HEK293 (cell line): Measurements from ENCODE around the gene TGFB2.

Experiments
- CTCF ChIA-PET: fragments of 350-600 bp; formaldehyde crosslinking; extraction: SDS; loops from one replicate; lab custom pipeline; 2021; ENCODE audit warnings: antibody characterized with exemption; lab: Yijun Ruan, JAX
- POLR2A ChIA-PET: fragments of 300-600 bp; formaldehyde crosslinking; extraction: SDS; loops from one replicate; lab custom pipeline; 2020; ENCODE audit warnings: antibody characterized with exemption, inconsistent platforms; lab: Yijun Ruan, JAX
- H3K27ac ChIP-seq: fragments of 200-500 bp; sonication (Bioruptor generic); 2 replicates; pipeline ENCODE4 v1.5.1; 2014; ENCODE audit warnings: low read depth, low read length, control low read depth, inconsistent platforms; ENCODE audit errors: extremely low read depth
- H3K36me3 ChIP-seq, 2 experiments: fragments of 200-500 bp in 1 of 2; sonication (Bioruptor generic) in 1 of 2; 1 replicate in 1 of 2; 2 replicates in 1 of 2; pipeline ENCODE4 v1.5.1; 2014 to 2017; ENCODE audit warnings: inconsistent platforms in 2 of 2, low read length in 2 of 2; ENCODE audit not compliant: control insufficient read depth in 2 of 2, insufficient read depth in 1 of 2
- H3K4me1 ChIP-seq: fragments of 200-500 bp; sonication (Bioruptor generic); 2 replicates; pipeline ENCODE4 v1.5.1; 2014; ENCODE audit warnings: mild to moderate bottlenecking, low read length, inconsistent platforms; ENCODE audit not compliant: control insufficient read depth, insufficient read depth
- H3K4me3 ChIP-seq: 2 replicates; pipeline ENCODE4 v1.5.1; 2011; ENCODE audit warnings: low read depth, mild to moderate bottlenecking, control low read depth, low read length, moderate library complexity
- H3K9me3 ChIP-seq: fragments of 200-500 bp; sonication (Bioruptor generic); 2 replicates; pipeline ENCODE4 v1.5.1; 2014; ENCODE audit warnings: low read depth, low read length, inconsistent platforms; ENCODE audit not compliant: control insufficient read depth, insufficient read depth
- HOXA7 ChIP-seq: sonication (generic); formaldehyde crosslinking; IDR thresholded peaks from 2 replicates; pipeline ENCODE4 v1.8.1; 2022; ENCODE audit warnings: missing genetic modification reagents, borderline replicate concordance
- MEIS1 ChIP-seq: sonication (generic); formaldehyde crosslinking; IDR thresholded peaks from 2 replicates; pipeline ENCODE4 v1.8.1; 2022; ENCODE audit warnings: missing genetic modification reagents, mild to moderate bottlenecking, borderline replicate concordance
- SETDB1 ChIP-seq: IDR thresholded peaks from one replicate; pipeline ENCODE4 v1.6.1; 2017; ENCODE audit warnings: mild to moderate bottlenecking, low read length, moderate library complexity, mixed read lengths; ENCODE audit not compliant: insufficient read length
- SP7 ChIP-seq: fragments of 450-650 bp; formaldehyde crosslinking; IDR thresholded peaks from 2 replicates; pipeline ENCODE4 v1.5.1; 2016; ENCODE audit warnings: missing biosample characterization, missing genetic modification characterization
- TCF7L2 ChIP-seq: IDR thresholded peaks from 2 replicates; pipeline ENCODE4 v1.6.1; 2011; ENCODE audit warnings: low read depth, mild to moderate bottlenecking, inconsistent platforms, low read length, moderate library complexity, borderline replicate concordance
- ZFP37 ChIP-seq: fragments of 450-650 bp; formaldehyde crosslinking; IDR thresholded peaks from 2 replicates; pipeline ENCODE4 v1.5.1; 2016; ENCODE audit warnings: missing biosample characterization, missing genetic modification characterization
- ZNF112 ChIP-seq: fragments of 450-650 bp; formaldehyde crosslinking; IDR thresholded peaks from 2 replicates; pipeline ENCODE4 v1.5.0; 2017; ENCODE audit warnings: missing biosample characterization, missing genetic modification characterization
- ZNF114 ChIP-seq: fragments of 450-650 bp; formaldehyde crosslinking; IDR thresholded peaks from 2 replicates; pipeline ENCODE4 v1.5.0; 2017; ENCODE audit warnings: missing biosample characterization, missing genetic modification characterization
- ZNF121 ChIP-seq: fragments of 450-650 bp; formaldehyde crosslinking; IDR thresholded peaks from 2 replicates; pipeline ENCODE4 v1.5.1; 2016; ENCODE audit warnings: missing biosample characterization, missing genetic modification characterization
- ZNF146 ChIP-seq: fragments of 450-650 bp; formaldehyde crosslinking; IDR thresholded peaks from 2 replicates; pipeline ENCODE4 v1.5.1; 2016; ENCODE audit warnings: missing biosample characterization, missing genetic modification characterization
- ZNF26 ChIP-seq: fragments of 450-650 bp; formaldehyde crosslinking; IDR thresholded peaks from 2 replicates; pipeline ENCODE4 v1.5.1; 2016; ENCODE audit warnings: missing biosample characterization, missing genetic modification characterization
- ZNF37A ChIP-seq: fragments of 450-650 bp; IDR thresholded peaks from 2 replicates; pipeline ENCODE4 v1.5.1; 2018; ENCODE audit warnings: missing biosample characterization, missing genetic modification characterization
- ZNF404 ChIP-seq: fragments of 450-650 bp; formaldehyde crosslinking; IDR thresholded peaks from 2 replicates; pipeline ENCODE4 v1.5.1; 2017; ENCODE audit warnings: missing biosample characterization, missing genetic modification characterization
- ZNF488 ChIP-seq: fragments of 450-650 bp; formaldehyde crosslinking; IDR thresholded peaks from 2 replicates; pipeline ENCODE4 v1.5.1; 2016; ENCODE audit warnings: missing biosample characterization, missing genetic modification characterization
- ZNF529 ChIP-seq: fragments of 450-650 bp; formaldehyde crosslinking; IDR thresholded peaks from 2 replicates; pipeline ENCODE4 v1.5.1; 2017; ENCODE audit warnings: missing genetic modification characterization, missing biosample characterization; ENCODE audit not compliant: insufficient replicate concordance
- ZNF549 ChIP-seq: fragments of 450-650 bp; IDR thresholded peaks from 2 replicates; pipeline ENCODE4 v1.5.1; 2018; ENCODE audit warnings: missing biosample characterization, missing genetic modification characterization, mild to moderate bottlenecking, inconsistent platforms, moderate library complexity
- ZNF670 ChIP-seq: fragments of 450-650 bp; formaldehyde crosslinking; IDR thresholded peaks from 2 replicates; pipeline ENCODE4 v1.5.1; 2016; ENCODE audit warnings: missing biosample characterization, missing genetic modification characterization, low read depth
- ZNF677 ChIP-seq: fragments of 450-650 bp; IDR thresholded peaks from 2 replicates; pipeline ENCODE4 v1.5.0; 2018; ENCODE audit warnings: missing biosample characterization, mild to moderate bottlenecking, missing genetic modification characterization, moderate library complexity
- ZNF785 ChIP-seq: fragments of 450-650 bp; formaldehyde crosslinking; IDR thresholded peaks from 2 replicates; pipeline ENCODE4 v1.5.1; 2016; ENCODE audit warnings: missing biosample characterization, missing genetic modification characterization

TGFB2 gene

DNA sequence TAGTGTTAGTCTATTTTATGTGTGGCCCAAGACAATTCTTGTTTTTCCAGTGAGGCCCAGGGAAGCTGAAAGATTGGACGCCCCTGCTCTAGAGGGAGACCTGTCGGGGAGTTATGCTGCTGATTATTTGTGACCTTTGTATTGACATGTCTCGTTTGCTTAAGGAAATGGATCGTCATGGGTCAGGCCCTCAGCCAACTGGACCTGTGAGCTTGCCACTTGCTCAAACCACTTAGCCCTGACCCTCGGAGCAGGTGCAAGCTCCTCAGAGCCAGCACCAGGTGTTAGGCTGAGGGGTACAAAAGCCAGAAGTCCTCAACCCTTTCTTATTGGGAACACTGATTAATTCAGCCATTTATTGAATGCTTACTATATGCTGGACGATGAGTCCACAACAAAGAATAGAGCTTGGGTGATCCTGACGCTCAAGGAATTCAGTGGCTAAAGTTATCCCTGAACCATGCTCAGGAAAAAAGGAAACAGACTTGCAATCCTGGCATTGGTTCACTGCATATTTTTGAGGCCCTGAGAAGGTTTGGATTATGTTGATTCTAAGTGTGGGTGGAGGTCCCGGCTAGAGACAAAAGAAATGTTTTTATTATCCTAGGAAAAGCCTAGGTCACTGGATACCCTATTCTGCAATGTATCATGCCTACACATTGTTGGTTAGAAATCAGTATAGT lies 19.0 kb downstream of the TGFB2 start:
- Histone ChIP-seq H3K36me3 (no peaks in the 10 kb centered on the region), H3K4me3 (no peak overlapping the region), H3K9me3 (no peaks in the 10 kb centered on the region), H3K27ac (no peak overlapping the region), H3K4me1 (no peaks in the 10 kb centered on the region)
- ChIA-PET CTCF (interaction anchor here (0.6 to 2.1 kb wide), 6 partner anchors 9 to 315 kb away, joined by 3 to 6 read pairs (median 3); no protein-coding TSS in a partner anchor), POLR2A (interaction anchor here (0.6 to 1.0 kb wide), 2 partner anchors 16 to 1690 kb away, joined by 3 to 6 read pairs; no protein-coding TSS in a partner anchor)
- no peak for TF ChIP-seq HOXA7 (CRISPR knock-in tag)
- TF ChIP-seq ZNF670 (tag by site-specific recombination) = no peak
- TF ChIP-seq SETDB1 = no peak

DNA sequence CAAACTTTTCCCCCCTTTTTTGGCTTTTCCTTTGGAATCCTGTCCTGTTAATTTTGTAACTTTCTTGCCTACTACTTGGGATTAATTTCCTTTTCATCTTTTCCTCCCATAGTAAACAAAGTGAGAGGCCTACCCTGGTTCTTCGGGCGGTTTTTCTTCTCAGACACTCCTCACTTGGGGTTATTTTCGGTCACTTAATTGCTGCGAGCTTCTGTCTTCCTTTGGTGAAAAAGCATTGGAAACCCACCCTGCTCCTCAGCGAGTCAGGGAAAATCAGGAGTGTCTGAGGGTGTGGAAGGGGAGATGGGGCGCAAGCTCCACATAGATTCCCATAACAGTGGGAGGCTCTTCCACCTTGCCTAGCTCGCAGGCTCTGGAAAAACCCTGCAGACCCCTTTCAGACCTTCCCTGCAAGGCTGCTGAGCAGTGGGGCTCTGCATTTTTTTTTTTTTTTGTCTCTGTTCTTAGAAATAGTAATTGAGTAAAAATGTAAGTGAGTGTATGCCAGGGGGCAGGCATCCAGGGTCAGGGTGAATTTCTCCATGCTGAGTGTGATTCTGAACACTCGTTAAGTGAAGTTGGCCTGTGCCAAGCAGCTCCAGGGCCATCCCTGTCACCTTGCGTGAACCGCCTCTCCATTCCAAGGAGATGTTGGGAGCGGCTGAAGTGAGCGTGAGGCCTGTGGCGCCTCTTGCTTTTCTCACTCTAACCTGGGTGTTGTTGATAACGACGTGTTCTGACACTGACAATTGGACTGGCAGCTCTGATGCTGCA lies 20.3 kb downstream of the TGFB2 start:
- CTCF ChIA-PET = interaction anchor here (0.6 to 2.1 kb wide), 3 partner anchors 11 to 238 kb away, joined by 4 to 7 read pairs (median 6); partner anchors contain the start of gene TGFB2
- H3K36me3 ChIP-seq = no peaks in the 10 kb centered on the region
- no peaks in the 10 kb centered on the region for H3K4me1 ChIP-seq
- H3K27ac ChIP-seq = no peak overlapping the region
- H3K9me3 ChIP-seq = no peaks in the 10 kb centered on the region
- TF ChIP-seq ZNF112 = no peak
- no peak for TF ChIP-seq ZNF677 (tag by site-specific recombination)
- TF ChIP-seq TCF7L2 = no peak
- TF ChIP-seq ZNF488 (tag by site-specific recombination) = no peak
- no peak for TF ChIP-seq ZNF404 (tag by site-specific recombination)
- TF ChIP-seq MEIS1 (CRISPR knock-in tag) = no peak
- no peak for TF ChIP-seq ZNF529 (tag by site-specific recombination)
- TF ChIP-seq ZNF785 (tag by site-specific recombination) = no peak
- TF ChIP-seq ZNF26 (tag by site-specific recombination) = no peak
- TF ChIP-seq ZNF37A = no peak
- TF ChIP-seq ZFP37 (tag by site-specific recombination) = no peak
- no peak for TF ChIP-seq ZNF146 (tag by site-specific recombination)
- no peak for TF ChIP-seq SP7 (tag by site-specific recombination)
- TF ChIP-seq, all 188 proteins: peak for 0
- no peak overlapping the region for H3K4me3 ChIP-seq
- POLR2A ChIA-PET = interaction anchor here (1.0 kb wide), 1 partner anchor 15 kb away, joined by 3 read pairs; no protein-coding TSS in a partner anchor

GRCh38 chr1:218366322-218367052 lies 21.4 kb downstream of the TGFB2 start:
- H3K4me1 ChIP-seq = no peaks in the 10 kb centered on the region
- CTCF ChIA-PET = no interaction called here
- H3K27ac ChIP-seq = no peak overlapping the region

More at GRCh38 chr1:218366322-218367052, 21.4 kb downstream of the TGFB2 start:
- no peak overlapping the region for H3K4me3 ChIP-seq
- POLR2A ChIA-PET = no interaction called here
- TF ChIP-seq ZNF549 (tag by site-specific recombination) (no peak), ZNF121 (tag by site-specific recombination) (peak; percentile 76), ZNF114 (tag by site-specific recombination) (no peak)
- H3K9me3 ChIP-seq = no peaks in the 10 kb centered on the region
- no peaks in the 10 kb centered on the region for H3K36me3 ChIP-seq
